ENCODE data around the gene BRWD1.

The BRWD1 gene

DNA sequence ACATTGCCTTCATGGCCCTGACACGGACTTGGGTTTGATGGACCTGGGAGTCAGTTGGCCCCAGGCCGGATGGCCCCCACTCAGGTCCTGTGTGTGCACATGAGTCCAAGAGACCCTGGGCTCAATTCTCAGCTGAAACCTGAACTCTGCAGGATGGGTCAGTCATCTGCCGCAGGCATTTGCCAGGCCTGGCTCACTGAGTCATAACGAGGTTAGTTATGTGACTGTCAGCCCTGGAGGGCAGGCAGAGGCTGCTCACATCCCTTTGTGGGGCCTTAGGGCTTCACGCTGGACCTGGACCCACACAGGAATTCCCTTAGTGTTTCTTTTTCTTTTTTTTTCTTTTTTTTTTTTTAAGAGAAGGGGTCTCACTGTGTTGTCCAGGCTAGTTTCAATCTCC, 176.7 kb downstream of the BRWD1 start:
- no peak for TF ChIP-seq ZC3H10 (CRISPR knock-in tag; IDR thresholded peaks at IDR 0.05)
- TF ChIP-seq, protein P1, sequence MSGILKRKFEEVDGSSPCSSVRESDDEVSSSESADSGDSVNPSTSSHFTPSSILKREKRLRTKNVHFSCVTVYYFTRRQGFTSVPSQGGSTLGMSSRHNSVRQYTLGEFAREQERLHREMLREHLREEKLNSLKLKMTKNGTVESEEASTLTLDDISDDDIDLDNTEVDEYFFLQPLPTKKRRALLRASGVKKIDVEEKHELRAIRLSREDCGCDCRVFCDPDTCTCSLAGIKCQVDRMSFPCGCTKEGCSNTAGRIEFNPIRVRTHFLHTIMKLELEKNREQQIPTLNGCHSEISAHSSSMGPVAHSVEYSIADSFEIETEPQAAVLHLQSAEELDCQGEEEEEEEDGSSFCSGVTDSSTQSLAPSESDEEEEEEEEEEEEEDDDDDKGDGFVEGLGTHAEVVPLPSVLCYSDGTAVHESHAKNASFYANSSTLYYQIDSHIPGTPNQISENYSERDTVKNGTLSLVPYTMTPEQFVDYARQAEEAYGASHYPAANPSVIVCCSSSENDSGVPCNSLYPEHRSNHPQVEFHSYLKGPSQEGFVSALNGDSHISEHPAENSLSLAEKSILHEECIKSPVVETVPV (CRISPR knock-in tag; IDR thresholded peaks at IDR 0.05): no peak
- TF ChIP-seq ZFP30 (CRISPR knock-in tag; IDR thresholded peaks at IDR 0.05): no peak
- TF ChIP-seq, protein P2, sequence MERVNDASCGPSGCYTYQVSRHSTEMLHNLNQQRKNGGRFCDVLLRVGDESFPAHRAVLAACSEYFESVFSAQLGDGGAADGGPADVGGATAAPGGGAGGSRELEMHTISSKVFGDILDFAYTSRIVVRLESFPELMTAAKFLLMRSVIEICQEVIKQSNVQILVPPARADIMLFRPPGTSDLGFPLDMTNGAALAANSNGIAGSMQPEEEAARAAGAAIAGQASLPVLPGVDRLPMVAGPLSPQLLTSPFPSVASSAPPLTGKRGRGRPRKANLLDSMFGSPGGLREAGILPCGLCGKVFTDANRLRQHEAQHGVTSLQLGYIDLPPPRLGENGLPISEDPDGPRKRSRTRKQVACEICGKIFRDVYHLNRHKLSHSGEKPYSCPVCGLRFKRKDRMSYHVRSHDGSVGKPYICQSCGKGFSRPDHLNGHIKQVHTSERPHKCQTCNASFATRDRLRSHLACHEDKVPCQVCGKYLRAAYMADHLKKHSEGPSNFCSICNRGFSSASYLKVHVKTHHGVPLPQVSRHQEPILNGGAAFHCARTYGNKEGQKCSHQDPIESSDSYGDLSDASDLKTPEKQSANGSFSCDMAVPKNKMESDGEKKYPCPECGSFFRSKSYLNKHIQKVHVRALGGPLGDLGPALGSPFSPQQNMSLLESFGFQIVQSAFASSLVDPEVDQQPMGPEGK (CRISPR knock-in tag; IDR thresholded peaks at IDR 0.05; ENCODE audit: borderline replicate concordance): no peak
- TF ChIP-seq OSR1 (CRISPR knock-in tag; IDR thresholded peaks at IDR 0.05): no peak
- TF ChIP-seq ISL1 (CRISPR knock-in tag; IDR thresholded peaks at IDR 0.05): no peak
- TF ChIP-seq ZNF8 (CRISPR knock-in tag; IDR thresholded peaks at IDR 0.05): no peak
- TF ChIP-seq BACH2 (CRISPR knock-in tag; IDR thresholded peaks at IDR 0.05; ENCODE audit: borderline replicate concordance): no peak
- TF ChIP-seq, protein P3, sequence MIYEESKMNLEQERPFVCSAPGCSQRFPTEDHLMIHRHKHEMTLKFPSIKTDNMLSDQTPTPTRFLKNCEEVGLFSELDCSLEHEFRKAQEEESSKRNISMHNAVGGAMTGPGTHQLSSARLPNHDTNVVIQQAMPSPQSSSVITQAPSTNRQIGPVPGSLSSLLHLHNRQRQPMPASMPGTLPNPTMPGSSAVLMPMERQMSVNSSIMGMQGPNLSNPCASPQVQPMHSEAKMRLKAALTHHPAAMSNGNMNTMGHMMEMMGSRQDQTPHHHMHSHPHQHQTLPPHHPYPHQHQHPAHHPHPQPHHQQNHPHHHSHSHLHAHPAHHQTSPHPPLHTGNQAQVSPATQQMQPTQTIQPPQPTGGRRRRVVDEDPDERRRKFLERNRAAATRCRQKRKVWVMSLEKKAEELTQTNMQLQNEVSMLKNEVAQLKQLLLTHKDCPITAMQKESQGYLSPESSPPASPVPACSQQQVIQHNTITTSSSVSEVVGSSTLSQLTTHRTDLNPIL (CRISPR knock-in tag; IDR thresholded peaks at IDR 0.05; ENCODE audit: low read depth): no peak
- TF ChIP-seq, protein P4, sequence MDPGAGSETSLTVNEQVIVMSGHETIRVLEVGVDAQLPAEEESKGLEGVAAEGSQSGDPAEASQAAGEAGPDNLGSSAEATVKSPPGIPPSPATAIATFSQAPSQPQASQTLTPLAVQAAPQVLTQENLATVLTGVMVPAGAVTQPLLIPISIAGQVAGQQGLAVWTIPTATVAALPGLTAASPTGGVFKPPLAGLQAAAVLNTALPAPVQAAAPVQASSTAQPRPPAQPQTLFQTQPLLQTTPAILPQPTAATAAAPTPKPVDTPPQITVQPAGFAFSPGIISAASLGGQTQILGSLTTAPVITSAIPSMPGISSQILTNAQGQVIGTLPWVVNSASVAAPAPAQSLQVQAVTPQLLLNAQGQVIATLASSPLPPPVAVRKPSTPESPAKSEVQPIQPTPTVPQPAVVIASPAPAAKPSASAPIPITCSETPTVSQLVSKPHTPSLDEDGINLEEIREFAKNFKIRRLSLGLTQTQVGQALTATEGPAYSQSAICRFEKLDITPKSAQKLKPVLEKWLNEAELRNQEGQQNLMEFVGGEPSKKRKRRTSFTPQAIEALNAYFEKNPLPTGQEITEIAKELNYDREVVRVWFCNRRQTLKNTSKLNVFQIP (CRISPR knock-in tag; IDR thresholded peaks at IDR 0.05; ENCODE audit: borderline replicate concordance, low read depth): no peak
- TF ChIP-seq, protein P5, sequence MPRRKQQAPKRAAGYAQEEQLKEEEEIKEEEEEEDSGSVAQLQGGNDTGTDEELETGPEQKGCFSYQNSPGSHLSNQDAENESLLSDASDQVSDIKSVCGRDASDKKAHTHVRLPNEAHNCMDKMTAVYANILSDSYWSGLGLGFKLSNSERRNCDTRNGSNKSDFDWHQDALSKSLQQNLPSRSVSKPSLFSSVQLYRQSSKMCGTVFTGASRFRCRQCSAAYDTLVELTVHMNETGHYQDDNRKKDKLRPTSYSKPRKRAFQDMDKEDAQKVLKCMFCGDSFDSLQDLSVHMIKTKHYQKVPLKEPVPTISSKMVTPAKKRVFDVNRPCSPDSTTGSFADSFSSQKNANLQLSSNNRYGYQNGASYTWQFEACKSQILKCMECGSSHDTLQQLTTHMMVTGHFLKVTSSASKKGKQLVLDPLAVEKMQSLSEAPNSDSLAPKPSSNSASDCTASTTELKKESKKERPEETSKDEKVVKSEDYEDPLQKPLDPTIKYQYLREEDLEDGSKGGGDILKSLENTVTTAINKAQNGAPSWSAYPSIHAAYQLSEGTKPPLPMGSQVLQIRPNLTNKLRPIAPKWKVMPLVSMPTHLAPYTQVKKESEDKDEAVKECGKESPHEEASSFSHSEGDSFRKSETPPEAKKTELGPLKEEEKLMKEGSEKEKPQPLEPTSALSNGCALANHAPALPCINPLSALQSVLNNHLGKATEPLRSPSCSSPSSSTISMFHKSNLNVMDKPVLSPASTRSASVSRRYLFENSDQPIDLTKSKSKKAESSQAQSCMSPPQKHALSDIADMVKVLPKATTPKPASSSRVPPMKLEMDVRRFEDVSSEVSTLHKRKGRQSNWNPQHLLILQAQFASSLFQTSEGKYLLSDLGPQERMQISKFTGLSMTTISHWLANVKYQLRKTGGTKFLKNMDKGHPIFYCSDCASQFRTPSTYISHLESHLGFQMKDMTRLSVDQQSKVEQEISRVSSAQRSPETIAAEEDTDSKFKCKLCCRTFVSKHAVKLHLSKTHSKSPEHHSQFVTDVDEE (CRISPR knock-in tag; IDR thresholded peaks at IDR 0.05): no peak
- no peak for TF ChIP-seq ARNTL (CRISPR knock-in tag; IDR thresholded peaks at IDR 0.05; ENCODE audit: borderline replicate concordance, low read depth)
- no peak for TF ChIP-seq TCF4 (CRISPR knock-in tag; IDR thresholded peaks at IDR 0.05; ENCODE audit: borderline replicate concordance)
- no peak for TF ChIP-seq ESRRG (CRISPR knock-in tag; IDR thresholded peaks at IDR 0.05)
- TF ChIP-seq GLIS3 (CRISPR knock-in tag; IDR thresholded peaks at IDR 0.05): no peak
- TF ChIP-seq ZFP3 (CRISPR knock-in tag; IDR thresholded peaks at IDR 0.05): no peak
- no peak for TF ChIP-seq PPARA (CRISPR knock-in tag; IDR thresholded peaks at IDR 0.05; ENCODE audit: borderline replicate concordance)
- no peak for TF ChIP-seq TOX (CRISPR knock-in tag; IDR thresholded peaks at IDR 0.05; ENCODE audit: borderline replicate concordance)
- peak; percentile 65 for ATAC-seq

DNA sequence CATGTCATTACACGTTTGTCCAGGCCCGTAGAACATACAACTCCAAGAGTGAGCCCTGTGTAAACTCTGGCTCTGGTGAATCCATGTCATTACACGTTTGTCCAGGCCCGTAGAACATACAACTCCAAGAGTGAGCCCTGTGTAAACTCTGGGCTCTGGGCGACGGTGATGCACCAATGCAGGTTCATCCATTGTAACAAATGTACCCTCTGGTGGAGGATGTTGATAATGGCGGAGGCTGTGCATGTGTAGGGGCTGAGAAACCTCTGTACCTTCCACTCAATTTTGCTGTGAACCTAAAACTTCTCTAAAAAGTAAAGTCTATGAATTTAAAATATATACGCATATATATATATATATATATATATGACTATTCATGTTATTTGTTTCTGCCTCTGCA, 177.3 kb downstream of the BRWD1 start:
- peak; percentile 66 for ATAC-seq

DNA sequence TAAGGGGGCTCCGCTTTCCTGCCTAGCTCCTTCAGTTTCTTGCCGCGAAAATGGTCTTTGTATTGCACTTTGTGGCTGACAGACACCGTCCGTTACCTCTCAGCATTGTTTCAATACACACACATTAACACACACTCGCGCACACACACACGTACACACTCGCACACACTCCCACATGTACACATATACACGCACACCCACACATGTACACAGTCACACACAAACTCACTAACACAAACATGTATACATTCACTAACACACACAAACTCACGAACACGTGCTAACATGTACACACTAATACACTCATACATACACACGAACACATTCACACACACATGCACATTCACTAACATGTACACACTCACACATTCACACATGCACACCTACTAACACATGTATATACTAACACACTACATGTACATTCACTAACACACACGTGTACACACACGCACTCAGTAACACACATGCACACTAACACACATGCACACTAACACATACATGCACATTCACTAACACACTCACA, 179.1 kb downstream of the BRWD1 start:
- ATAC-seq: no peak
- TF ChIP-seq TCF4 (CRISPR knock-in tag; IDR thresholded peaks at IDR 0.05; ENCODE audit: borderline replicate concordance) (no peak), GLIS3 (CRISPR knock-in tag; IDR thresholded peaks at IDR 0.05) (no peak), OSR1 (CRISPR knock-in tag; IDR thresholded peaks at IDR 0.05) (no peak), ISL1 (CRISPR knock-in tag; IDR thresholded peaks at IDR 0.05) (no peak), ZFP3 (CRISPR knock-in tag; IDR thresholded peaks at IDR 0.05) (no peak), ZFP30 (CRISPR knock-in tag; IDR thresholded peaks at IDR 0.05) (no peak), TOX (CRISPR knock-in tag; IDR thresholded peaks at IDR 0.05; ENCODE audit: borderline replicate concordance) (no peak), ESRRG (CRISPR knock-in tag; IDR thresholded peaks at IDR 0.05) (no peak), CSDC2 (CRISPR knock-in tag; IDR thresholded peaks at IDR 0.05) (no peak), BACH2 (CRISPR knock-in tag; IDR thresholded peaks at IDR 0.05; ENCODE audit: borderline replicate concordance) (no peak), RARB (CRISPR knock-in tag; IDR thresholded peaks at IDR 0.05) (no peak), PPARA (CRISPR knock-in tag; IDR thresholded peaks at IDR 0.05; ENCODE audit: borderline replicate concordance) (no peak), ZC3H10 (CRISPR knock-in tag; IDR thresholded peaks at IDR 0.05) (no peak), ARNTL (CRISPR knock-in tag; IDR thresholded peaks at IDR 0.05; ENCODE audit: borderline replicate concordance, low read depth) (no peak), ZNF565 (CRISPR knock-in tag; conservative IDR thresholded peaks at IDR 0.05; ENCODE audit: low read depth) (no peak), ZNF8 (CRISPR knock-in tag; IDR thresholded peaks at IDR 0.05) (no peak), ZNF70 (CRISPR knock-in tag; IDR thresholded peaks at IDR 0.05) (no peak)
- TF ChIP-seq, protein P4 (CRISPR knock-in tag; IDR thresholded peaks at IDR 0.05; ENCODE audit: borderline replicate concordance, low read depth): no peak
- TF ChIP-seq, protein P1 (CRISPR knock-in tag; IDR thresholded peaks at IDR 0.05): no peak

Measured in SK-N-SH treated with all-trans-retinoic acid at 6 μM for 48 hours (cell line).